Measurements from ENCODE around the gene NPAS3.

Gene NPAS3

DNA sequence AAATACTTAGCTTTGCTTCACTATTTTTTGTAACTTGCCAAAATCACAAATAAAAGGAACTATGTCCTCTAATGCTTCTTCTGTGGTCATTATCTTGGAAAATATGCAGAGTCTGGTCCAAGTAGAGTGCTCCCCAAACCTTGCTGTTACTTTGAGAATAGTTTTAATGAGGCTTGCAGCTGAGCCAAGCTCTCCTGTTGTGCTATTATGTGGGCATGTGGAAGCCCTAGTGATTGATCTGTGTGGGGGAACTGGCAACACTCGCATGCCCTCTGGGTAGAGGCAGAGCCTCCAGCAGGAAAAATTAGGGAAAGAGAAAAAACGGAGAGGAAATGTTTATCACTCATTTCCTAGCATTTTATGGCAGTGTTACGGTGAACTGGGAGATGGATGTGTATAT is 539.1 kb downstream of the NPAS3 start:
- TF ChIP-seq, protein P1, sequence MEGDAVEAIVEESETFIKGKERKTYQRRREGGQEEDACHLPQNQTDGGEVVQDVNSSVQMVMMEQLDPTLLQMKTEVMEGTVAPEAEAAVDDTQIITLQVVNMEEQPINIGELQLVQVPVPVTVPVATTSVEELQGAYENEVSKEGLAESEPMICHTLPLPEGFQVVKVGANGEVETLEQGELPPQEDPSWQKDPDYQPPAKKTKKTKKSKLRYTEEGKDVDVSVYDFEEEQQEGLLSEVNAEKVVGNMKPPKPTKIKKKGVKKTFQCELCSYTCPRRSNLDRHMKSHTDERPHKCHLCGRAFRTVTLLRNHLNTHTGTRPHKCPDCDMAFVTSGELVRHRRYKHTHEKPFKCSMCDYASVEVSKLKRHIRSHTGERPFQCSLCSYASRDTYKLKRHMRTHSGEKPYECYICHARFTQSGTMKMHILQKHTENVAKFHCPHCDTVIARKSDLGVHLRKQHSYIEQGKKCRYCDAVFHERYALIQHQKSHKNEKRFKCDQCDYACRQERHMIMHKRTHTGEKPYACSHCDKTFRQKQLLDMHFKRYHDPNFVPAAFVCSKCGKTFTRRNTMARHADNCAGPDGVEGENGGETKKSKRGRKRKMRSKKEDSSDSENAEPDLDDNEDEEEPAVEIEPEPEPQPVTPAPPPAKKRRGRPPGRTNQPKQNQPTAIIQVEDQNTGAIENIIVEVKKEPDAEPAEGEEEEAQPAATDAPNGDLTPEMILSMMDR (IDR thresholded peaks at IDR 0.05; ENCODE audit: low read depth, low read length, missing control alignments), result no peak
- H3K4me3 ChIP-seq (ENCODE audit: low read depth, low read length), result no peak overlapping the region
- DNase-seq (ENCODE audit: low read depth), result no peak

DNA sequence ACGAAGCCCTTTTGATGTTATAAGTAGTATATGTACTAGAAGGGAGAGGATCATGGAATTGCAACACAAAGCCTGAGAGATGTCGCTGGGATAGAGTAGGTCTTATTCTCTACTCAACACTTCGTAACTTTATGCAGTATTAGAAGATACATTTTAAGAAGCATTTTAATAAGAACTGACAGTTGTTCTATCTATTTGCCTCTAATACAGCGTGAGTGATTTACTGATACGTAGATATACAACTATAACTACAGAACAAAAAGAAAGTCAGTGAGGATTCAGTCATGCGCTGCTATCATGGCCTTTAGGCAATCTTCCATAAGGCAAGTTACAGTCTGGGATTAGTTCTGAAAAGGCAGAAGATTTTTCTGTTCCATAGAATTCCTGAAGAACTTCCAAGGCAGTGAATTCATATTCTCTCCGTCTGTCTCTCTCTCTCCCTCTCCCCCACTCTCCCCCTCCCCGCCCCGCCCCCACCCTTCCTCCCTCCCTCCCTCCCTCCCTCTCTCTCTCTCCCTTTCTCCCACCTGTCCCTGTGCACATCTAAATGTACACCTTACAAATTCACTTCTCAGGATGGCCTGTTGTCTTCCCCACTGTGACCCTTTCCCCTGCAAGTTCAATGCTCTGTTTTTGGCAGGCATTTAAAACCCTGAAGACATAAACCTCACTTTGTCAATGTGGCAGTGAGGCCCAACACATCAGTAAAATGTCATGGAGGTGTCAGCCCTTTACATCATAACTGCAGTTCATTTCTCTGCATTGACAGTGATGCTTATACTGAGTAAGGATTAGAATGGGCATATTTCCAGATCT is 541.6 kb downstream of the NPAS3 start:
- H3K4me3 ChIP-seq (ENCODE audit: low read depth, low read length), result no peak overlapping the region
- DNase-seq (ENCODE audit: low read depth), result no peak
- TF ChIP-seq, protein P1 (IDR thresholded peaks at IDR 0.05; ENCODE audit: low read depth, low read length, missing control alignments), result no peak

DNA sequence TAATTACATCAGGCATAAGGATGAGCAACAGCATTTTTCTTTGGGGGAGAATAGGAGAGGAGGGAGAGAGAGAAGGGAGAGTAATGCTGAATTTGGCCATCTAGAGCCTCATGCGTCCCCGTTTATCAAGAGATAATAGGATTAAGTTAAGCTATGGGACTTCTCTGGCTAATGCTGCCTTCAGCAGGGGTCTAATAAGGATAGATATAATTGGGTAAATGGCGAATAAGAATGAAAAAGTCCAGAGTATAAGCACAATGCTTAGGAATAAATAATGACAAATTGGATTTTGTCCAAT is 542.2 kb downstream of the NPAS3 start:
- no peak overlapping the region for H3K4me3 ChIP-seq (ENCODE audit: low read depth, low read length)
- TF ChIP-seq, protein P1 (IDR thresholded peaks at IDR 0.05; ENCODE audit: low read depth, low read length, missing control alignments), result no peak
- no peak for DNase-seq (ENCODE audit: low read depth)

DNA sequence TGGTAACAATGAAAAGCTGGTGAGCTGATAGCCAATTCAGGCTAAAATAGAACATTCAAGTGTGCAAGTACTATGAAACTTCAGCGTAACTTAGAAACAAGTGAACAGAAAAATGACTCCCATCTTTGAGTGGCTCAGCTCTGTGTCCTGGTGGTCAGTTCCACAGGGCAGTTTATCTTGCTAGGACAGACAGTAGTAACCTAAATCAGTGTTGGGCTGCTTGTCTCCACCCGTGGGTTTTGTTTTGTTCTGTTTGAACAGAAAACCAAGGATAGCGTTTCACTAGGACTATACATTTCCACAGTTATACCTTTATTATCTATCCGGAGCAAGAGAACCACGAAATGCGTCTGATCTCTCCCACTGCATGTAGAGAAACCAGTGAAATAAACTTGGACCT is 544.4 kb downstream of the NPAS3 start:
- no peak for DNase-seq (ENCODE audit: low read depth)
- H3K4me3 ChIP-seq (ENCODE audit: low read depth, low read length), result no peak overlapping the region
- TF ChIP-seq, protein P1 (IDR thresholded peaks at IDR 0.05; ENCODE audit: low read depth, low read length, missing control alignments), result no peak

DNA sequence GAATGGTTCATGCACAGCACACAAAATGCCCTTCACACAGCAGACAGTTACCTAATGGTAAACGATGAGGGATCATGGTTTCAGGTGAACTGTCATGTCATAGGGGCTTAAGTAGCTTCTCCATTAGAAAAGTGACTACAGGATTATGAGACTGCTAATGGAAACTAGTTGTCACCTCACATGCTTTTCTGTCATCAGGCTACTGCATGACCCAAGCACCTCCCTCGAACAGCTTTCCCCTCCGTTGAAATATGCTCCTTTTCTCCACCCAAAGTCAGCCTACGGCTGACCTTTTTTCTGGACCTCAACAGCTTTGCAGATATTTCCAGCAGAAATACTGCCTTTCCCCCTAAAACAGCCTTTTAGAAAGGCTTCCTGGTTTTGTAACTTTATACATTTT is 544.9 kb downstream of the NPAS3 start:
- TF ChIP-seq, protein P1 (IDR thresholded peaks at IDR 0.05; ENCODE audit: low read depth, low read length, missing control alignments), result no peak
- no peak for DNase-seq (ENCODE audit: low read depth)

DNA sequence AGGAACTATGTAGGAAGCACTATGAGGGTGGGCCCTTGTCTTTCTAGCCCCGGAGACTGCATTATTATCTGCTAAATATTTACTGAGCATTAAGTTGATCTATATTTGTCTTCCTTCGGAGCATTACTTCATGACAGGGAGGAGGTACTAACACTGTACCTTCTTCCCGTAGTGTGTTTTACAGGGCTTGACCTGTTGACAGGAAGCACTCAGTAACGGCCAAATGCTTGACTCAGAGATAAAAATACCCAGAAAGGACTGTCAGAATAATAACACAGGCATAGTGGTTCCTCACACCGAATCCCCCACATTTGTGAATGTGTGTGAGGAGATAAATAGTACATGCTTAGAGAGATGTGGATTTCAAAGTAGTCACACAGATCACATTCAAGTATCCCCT is 545.6 kb downstream of the NPAS3 start:
- TF ChIP-seq, protein P1 (IDR thresholded peaks at IDR 0.05; ENCODE audit: low read depth, low read length, missing control alignments), result no peak
- no peak overlapping the region for H3K4me3 ChIP-seq (ENCODE audit: low read depth, low read length)
- DNase-seq (ENCODE audit: low read depth), result no peak

More for the DNA sequence above, 544.9 kb downstream of the NPAS3 start:
- no peak overlapping the region for H3K4me3 ChIP-seq (ENCODE audit: low read depth, low read length)

DNA sequence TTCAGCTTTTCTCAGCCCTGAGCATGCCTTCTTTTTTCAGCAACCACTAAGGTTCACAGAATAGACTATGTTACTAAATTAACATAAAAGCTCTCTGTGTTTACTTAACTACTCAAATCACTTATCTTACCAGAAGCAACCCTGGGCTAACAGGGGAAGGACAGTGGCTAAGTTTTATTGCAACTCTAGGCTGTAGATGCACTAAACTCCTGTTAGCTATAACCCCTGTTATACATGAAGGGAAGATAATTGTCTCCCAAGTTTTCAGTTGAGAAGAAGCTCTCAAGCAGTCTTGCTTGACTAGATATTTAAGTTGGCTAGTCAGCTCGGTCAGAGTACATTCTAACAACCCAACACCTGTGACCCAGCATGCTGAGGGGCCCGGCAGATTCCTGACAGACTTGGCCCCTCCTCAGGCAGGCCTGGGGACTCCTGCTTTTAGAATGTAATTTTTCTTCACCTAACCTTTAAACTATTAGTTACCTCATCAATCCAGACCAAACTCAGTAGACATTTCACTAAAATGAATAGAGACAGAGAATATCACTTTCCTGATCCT is 547.7 kb downstream of the NPAS3 start:
- TF ChIP-seq, protein P1 (IDR thresholded peaks at IDR 0.05; ENCODE audit: low read depth, low read length, missing control alignments), result no peak
- no peak for DNase-seq (ENCODE audit: low read depth)
- H3K4me3 ChIP-seq (ENCODE audit: low read depth, low read length), result no peak overlapping the region
